HepG2 (cell line): ENCODE measurements around the gene DIABLO.

Source experiments
- ISX ChIP-seq: sonication (generic); formaldehyde crosslinking; conservative IDR thresholded peaks from 2 replicates; pipeline ENCODE4 v1.5.0; 2020; ENCODE audit warnings: missing genetic modification reagents
- MEIS2 ChIP-seq: sonication (generic); formaldehyde crosslinking; IDR thresholded peaks from 2 replicates; pipeline ENCODE4 v1.9.0; 2021; ENCODE audit warnings: mild to moderate bottlenecking, missing genetic modification reagents
- TF ChIP-seq, protein P1 (sequence below): IDR thresholded peaks from 2 replicates; pipeline ENCODE4 v1.6.1; 2012; ENCODE audit warnings: low read length, improper control_type of control experiment

DNA sequence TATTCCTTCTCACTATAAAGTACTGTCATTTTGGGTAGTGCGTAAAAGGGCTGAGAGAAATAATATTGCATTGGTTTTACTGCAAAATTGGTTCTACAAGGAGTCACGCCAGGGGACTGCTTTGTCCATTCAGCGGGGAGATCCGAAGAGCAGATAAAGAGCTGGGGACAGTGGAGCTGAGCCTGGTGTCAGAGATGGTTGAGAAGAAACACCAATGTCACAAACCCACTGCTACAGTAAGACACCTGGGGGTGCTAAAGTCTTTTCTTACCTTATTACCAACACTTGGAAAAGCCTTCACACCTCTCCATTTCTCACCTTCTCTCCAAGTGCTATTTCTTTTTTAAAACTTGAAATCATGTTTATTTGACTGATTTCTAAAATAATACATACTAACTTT, 66.0 kb downstream of the DIABLO start:
- TF ChIP-seq MEIS2 (CRISPR knock-in tag) (no peak), ISX (CRISPR knock-in tag) (no peak)
- TF ChIP-seq, protein P1, sequence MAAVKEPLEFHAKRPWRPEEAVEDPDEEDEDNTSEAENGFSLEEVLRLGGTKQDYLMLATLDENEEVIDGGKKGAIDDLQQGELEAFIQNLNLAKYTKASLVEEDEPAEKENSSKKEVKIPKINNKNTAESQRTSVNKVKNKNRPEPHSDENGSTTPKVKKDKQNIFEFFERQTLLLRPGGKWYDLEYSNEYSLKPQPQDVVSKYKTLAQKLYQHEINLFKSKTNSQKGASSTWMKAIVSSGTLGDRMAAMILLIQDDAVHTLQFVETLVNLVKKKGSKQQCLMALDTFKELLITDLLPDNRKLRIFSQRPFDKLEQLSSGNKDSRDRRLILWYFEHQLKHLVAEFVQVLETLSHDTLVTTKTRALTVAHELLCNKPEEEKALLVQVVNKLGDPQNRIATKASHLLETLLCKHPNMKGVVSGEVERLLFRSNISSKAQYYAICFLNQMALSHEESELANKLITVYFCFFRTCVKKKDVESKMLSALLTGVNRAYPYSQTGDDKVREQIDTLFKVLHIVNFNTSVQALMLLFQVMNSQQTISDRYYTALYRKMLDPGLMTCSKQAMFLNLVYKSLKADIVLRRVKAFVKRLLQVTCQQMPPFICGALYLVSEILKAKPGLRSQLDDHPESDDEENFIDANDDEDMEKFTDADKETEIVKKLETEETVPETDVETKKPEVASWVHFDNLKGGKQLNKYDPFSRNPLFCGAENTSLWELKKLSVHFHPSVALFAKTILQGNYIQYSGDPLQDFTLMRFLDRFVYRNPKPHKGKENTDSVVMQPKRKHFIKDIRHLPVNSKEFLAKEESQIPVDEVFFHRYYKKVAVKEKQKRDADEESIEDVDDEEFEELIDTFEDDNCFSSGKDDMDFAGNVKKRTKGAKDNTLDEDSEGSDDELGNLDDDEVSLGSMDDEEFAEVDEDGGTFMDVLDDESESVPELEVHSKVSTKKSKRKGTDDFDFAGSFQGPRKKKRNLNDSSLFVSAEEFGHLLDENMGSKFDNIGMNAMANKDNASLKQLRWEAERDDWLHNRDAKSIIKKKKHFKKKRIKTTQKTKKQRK, result no peak
